ENCODE results near the gene RBBP8NL. TPM values are rescaled to one million over a fixed set of nuclear protein-coding genes. Genes with fewer than 3 reads are reported as not detected.

Gene RBBP8NL
- total RNA-seq, 4 donors from 2014 or later: not detected

DNA sequence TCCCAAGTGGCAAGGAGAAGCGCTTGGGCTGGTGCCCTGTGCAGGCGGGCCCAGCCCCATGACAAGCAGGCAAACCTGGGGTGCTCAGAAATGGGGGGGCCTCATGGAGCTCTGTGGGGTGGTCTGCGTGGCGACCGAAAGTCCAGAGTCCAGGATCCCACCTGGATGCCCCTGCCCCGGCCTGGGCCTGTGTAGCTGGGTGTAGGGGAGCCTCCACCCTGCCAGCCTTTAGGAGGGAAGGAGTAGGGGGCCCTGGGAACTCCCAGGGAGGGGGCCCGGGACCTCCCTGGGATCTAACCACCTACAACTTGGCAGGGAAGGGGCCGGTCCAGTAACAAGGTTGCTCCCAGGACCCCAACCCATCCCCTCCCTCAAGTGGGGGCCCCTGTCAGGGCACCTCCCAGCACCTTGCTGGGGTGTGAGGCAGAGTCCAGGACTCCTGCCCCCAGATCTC lies 55.7 kb downstream of the RBBP8NL start:
- no peaks in the 10 kb centered on the region for H3K36me3 ChIP-seq
- no peak for TF ChIP-seq POLR2A (IDR thresholded peaks at IDR 0.05; ENCODE audit: low read depth)
- no peak for TF ChIP-seq EP300 (IDR thresholded peaks at IDR 0.05)
- no peak for TF ChIP-seq POLR2AphosphoS5 (IDR thresholded peaks at IDR 0.05)
- TF ChIP-seq, protein P1, sequence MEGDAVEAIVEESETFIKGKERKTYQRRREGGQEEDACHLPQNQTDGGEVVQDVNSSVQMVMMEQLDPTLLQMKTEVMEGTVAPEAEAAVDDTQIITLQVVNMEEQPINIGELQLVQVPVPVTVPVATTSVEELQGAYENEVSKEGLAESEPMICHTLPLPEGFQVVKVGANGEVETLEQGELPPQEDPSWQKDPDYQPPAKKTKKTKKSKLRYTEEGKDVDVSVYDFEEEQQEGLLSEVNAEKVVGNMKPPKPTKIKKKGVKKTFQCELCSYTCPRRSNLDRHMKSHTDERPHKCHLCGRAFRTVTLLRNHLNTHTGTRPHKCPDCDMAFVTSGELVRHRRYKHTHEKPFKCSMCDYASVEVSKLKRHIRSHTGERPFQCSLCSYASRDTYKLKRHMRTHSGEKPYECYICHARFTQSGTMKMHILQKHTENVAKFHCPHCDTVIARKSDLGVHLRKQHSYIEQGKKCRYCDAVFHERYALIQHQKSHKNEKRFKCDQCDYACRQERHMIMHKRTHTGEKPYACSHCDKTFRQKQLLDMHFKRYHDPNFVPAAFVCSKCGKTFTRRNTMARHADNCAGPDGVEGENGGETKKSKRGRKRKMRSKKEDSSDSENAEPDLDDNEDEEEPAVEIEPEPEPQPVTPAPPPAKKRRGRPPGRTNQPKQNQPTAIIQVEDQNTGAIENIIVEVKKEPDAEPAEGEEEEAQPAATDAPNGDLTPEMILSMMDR (IDR thresholded peaks at IDR 0.05): no peak
- DNase-seq (ENCODE audit: extremely low spot score): no peak
- intact Hi-C loops (cut with DNase I): no loop called here
- 88% methylated on average over 4 of the region's 8 CpGs for WGBS
- H3K4me3 ChIP-seq: peak overlapping the region in 1 of 4 donors; percentile 25
- H3K27me3 ChIP-seq: no peaks in the 10 kb centered on the region
- no peaks in the 10 kb centered on the region for H3K9me3 ChIP-seq
- peaks cover 63 to 92% (median 90%) of the 10 kb centered on the region in 4 donors for H3K4me1 ChIP-seq
- peak overlapping the region; percentile 93 to 97 (median 94) for H3K27ac ChIP-seq (replicated peaks in 1 of 4)

DNA sequence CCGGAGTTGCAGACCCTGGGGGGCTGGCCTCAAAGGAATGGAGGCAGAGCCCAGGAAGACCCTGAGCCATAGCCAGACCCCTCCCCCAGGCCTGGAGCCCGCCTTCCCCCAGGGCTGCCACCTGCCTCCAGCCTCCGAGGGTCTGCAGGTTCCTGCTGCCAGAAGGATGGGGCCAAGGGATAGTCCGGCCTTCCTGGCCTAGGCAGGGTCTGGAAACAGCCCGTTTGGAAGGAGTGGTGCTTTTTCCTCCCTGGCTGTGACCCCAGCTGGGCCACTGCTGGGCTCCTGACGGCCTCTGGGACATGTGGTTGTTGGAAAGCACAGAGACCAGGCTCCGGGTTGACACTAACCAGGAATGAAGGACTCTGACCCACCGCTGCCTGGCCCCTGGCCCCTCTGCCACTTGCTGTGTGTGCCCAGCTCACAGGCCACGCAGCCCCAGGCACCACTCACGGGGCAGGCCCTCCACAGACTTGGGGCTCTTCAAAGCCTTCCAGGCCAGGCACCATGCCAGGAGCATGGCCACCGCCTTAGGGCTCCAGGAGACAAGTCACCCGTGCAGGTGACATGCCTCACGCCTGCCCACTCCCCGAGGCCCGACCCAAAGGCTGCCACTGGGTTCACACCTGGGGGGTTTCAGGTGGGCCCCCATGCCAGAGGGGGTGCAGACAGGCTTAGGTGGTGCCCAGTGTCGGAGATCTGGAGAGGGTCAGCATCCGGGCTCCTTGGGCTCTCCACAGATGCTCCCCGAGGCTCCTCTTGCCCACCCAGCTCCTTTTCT lies 56.3 kb downstream of the RBBP8NL start:
- TF ChIP-seq, protein P1 (IDR thresholded peaks at IDR 0.05): no peak
- TF ChIP-seq POLR2AphosphoS5 (IDR thresholded peaks at IDR 0.05) (no peak), POLR2A (IDR thresholded peaks at IDR 0.05; ENCODE audit: low read depth) (no peak), EP300 (IDR thresholded peaks at IDR 0.05) (no peak)
- peaks cover 58 to 92% (median 90%) of the 10 kb centered on the region in 4 donors for H3K4me1 ChIP-seq
- no peaks in the 10 kb centered on the region for H3K9me3 ChIP-seq
- no peaks in the 10 kb centered on the region for H3K36me3 ChIP-seq
- intact Hi-C loops (cut with DNase I): no loop called here
- 67% methylated on average over 3 of the region's 18 CpGs for WGBS
- H3K27ac ChIP-seq (replicated peaks in 1 of 4): peak overlapping the region; percentile 93 to 97 (median 94)
- no peaks in the 10 kb centered on the region for H3K27me3 ChIP-seq
- H3K4me3 ChIP-seq: no peak overlapping the region
- DNase-seq (ENCODE audit: extremely low spot score): no peak

DNA sequence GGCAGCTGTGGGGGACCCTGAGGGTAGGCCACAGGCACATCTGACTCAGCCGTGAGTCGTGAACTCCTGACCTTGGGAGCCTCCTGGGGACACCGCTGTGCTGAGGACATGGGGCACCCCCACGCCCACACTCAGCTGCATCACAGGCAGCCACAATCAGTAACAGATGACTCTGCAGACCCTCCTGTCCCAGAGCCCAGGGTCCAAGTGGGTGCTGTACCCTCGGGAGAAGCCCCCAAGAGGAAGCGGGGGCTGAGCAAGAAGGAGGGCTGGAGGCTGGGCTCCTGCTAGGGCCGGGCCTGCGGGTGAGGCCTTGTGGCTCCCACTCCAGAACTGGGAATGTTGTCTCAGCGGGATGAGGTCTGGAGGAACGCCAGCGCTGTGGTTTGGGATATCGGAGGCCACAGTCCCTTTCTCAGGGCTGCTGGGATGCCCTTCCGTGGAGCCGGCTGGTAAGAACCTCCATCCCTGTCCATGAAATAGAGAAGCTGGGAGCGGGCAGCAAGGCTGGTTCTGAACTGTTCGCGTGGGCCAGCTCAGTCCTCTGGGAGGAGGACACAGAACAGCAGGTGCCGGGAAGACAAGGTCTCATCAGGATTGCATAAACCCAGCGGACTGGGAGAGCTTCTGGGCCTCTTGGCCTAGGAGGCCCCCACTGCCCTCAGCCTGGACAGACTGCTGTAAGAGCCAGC lies 57.1 kb downstream of the RBBP8NL start:
- no peaks in the 10 kb centered on the region for H3K27me3 ChIP-seq
- no peaks in the 10 kb centered on the region for H3K9me3 ChIP-seq
- H3K4me1 ChIP-seq: peaks cover 61 to 92% (median 90%) of the 10 kb centered on the region in 4 donors
- no peaks in the 10 kb centered on the region for H3K36me3 ChIP-seq
- no peak for TF ChIP-seq POLR2A (IDR thresholded peaks at IDR 0.05; ENCODE audit: low read depth)
- TF ChIP-seq POLR2AphosphoS5 (IDR thresholded peaks at IDR 0.05): peak in 1 of 2 donors; percentile 27
- 80% methylated on average over 12 of the region's 19 CpGs for WGBS
- intact Hi-C loops (cut with DNase I): no loop called here
- DNase-seq (ENCODE audit: extremely low spot score): no peak
- peak overlapping the region; percentile 93 to 97 (median 94) for H3K27ac ChIP-seq (replicated peaks in 1 of 4)
- H3K4me3 ChIP-seq: no peak overlapping the region

DNA sequence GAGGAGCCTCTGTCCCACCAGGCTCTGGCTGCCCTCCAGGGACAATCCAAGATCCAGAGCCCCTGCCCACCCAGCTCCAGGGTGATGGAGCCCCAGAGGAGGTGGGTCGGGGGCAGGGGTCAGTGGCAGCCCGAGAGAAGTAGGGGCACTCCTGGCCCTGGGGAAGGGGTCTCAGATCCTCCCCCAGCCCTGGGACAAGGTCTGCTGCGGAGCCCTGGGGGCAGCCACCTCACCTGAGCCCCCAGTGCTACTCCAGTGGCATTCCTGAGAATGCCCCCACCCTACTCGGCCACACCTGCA lies 57.6 kb downstream of the RBBP8NL start:
- peaks cover 64 to 92% (median 90%) of the 10 kb centered on the region in 4 donors for H3K4me1 ChIP-seq
- peak overlapping the region; percentile 93 to 97 (median 94) for H3K27ac ChIP-seq (replicated peaks in 1 of 4)
- H3K4me3 ChIP-seq: no peak overlapping the region
- 33% methylated on average over 2 of the region's 4 CpGs for WGBS
- no peaks in the 10 kb centered on the region for H3K36me3 ChIP-seq
- H3K27me3 ChIP-seq: no peaks in the 10 kb centered on the region
- DNase-seq (ENCODE audit: extremely low spot score): no peak
- H3K9me3 ChIP-seq: no peaks in the 10 kb centered on the region
- intact Hi-C loops (cut with DNase I): no loop called here
- TF ChIP-seq POLR2AphosphoS5 (IDR thresholded peaks at IDR 0.05) (no peak), EP300 (IDR thresholded peaks at IDR 0.05) (no peak), POLR2A (IDR thresholded peaks at IDR 0.05; ENCODE audit: low read depth) (no peak)
- TF ChIP-seq, protein P1 (IDR thresholded peaks at IDR 0.05): no peak

Measured in esophagus muscularis mucosa (tissue), 4 donors.